Mesodermal cell (in vitro differentiated cells): Measurements from ENCODE around the gene RNH1.

Experiments
- H3K27ac ChIP-seq: 2 replicates; pipeline ENCODE4 v1.7.0; 2013; ENCODE audit warnings: mild to moderate bottlenecking, low read depth, low read length, moderate library complexity; ENCODE audit not compliant: severe bottlenecking
- H3K36me3 ChIP-seq: 2 replicates; pipeline ENCODE4 v1.7.1; 2013; ENCODE audit warnings: mild to moderate bottlenecking, low read length, moderate library complexity; ENCODE audit not compliant: control insufficient read depth, insufficient read depth
- H3K4me1 ChIP-seq: one replicate; pipeline ENCODE4 v1.7.1; 2013; ENCODE audit warnings: mild to moderate bottlenecking, low read length; ENCODE audit not compliant: insufficient read depth, control insufficient read depth, poor library complexity, severe bottlenecking
- H3K4me3 ChIP-seq: 2 replicates; pipeline ENCODE4 v1.7.0; 2013; ENCODE audit warnings: low read length, control low read depth, mild to moderate bottlenecking; ENCODE audit not compliant: insufficient read depth, poor library complexity, severe bottlenecking; ENCODE audit errors: extremely low read depth
- H3K9me3 ChIP-seq: 2 replicates; pipeline ENCODE4 v1.7.1; 2013; ENCODE audit warnings: mild to moderate bottlenecking, low read length, moderate library complexity; ENCODE audit not compliant: control insufficient read depth
- WGBS, 2 experiments: methylation state at CpG; one replicate each; pipeline ENCODE4 v1.1.5; 2013; ENCODE audit warnings: missing lambda C conversion rate in 2 of 2; ENCODE audit not compliant: insufficient coverage in 2 of 2; 5-methylcytosine and 5-hydroxymethylcytosine counted together

Gene RNH1

DNA sequence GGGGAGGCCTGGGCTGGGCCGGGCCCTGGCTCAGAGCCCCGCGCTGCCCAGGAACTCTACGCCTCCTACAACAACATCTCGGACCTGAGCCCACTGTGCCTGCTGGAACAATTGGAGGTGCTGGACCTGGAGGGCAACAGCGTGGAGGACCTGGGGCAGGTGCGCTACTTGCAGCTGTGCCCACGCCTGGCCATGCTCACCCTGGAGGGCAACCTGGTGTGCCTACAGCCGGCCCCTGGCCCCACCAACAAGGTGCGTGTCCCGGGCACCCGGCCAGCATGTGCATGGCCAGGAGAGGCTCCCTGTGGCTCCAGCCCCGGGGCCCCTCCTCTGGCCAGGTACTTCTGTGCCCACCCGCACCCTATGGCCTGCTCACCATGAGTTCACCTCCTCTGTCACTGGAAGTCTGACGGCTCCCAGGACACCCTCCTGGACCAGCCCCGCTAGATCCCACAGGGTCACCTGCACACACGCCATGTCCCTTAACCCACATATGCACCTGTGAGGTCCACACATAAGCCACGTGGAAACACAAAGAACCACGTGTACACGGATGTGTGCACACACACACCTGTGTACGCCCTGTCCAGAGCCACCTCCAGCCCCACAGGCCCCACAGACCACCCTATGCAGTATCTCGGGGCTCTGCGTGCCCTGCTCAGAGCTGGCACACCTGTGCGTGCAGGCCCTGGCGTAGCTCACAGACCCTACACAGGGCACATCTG, 43.1 kb upstream of the RNH1 start:
- WGBS, 2 experiments = 93% methylated on average over 25 of the region's 25 CpGs
- H3K4me1 ChIP-seq = no peaks in the 10 kb centered on the region
- no peaks in the 10 kb centered on the region for H3K9me3 ChIP-seq
- no peak overlapping the region for H3K4me3 ChIP-seq
- H3K36me3 ChIP-seq = no peaks in the 10 kb centered on the region
- no peak overlapping the region for H3K27ac ChIP-seq

DNA sequence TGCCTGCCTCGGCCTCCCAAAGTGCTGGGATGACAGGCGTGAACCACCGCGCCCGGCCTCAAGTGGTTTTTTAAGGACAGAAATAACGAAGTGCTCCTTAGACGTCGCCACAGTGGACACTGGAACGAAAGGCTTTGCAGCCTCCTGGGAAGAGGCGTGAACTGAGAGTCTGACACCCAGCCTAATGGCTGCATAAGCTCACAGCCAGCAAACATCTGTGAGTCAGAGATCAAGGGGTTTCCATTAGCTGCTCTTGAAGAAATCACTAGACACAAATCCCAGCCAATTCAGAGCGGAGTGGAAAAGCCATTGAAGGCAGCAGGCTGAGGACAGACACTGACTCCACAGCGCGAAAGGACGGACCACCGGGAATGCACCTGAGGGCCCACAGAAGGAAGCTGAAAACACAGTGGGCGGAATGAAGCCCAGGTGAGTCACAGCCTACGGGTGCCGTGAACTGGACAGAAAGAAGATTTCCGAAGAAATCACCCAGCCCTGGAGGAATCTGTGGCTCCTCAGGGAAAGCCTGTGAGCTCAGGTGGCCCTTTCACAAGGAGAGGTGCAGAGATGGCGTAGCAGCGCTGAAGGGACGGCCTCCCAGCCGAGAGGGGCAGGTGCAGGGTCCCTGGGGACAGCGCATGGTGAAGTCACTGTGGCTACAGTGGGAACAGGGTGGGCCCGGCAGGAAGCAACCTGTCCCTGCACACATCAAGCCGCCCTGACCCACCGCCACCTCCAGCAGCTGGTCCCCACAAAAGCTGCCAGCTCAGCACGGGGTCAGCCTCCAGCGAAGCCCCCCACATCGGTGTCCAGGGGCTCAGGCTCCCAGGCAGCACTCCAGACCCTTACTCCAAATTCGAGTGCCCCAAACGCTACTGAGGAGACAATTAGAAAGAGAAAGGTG, 41.9 kb upstream of the RNH1 start:
- Histone ChIP-seq H3K9me3 (no peaks in the 10 kb centered on the region), H3K27ac (no peak overlapping the region)
- 88 to 89% methylated on average over 29 to 31 of the region's 32 CpGs for WGBS, 2 experiments

DNA sequence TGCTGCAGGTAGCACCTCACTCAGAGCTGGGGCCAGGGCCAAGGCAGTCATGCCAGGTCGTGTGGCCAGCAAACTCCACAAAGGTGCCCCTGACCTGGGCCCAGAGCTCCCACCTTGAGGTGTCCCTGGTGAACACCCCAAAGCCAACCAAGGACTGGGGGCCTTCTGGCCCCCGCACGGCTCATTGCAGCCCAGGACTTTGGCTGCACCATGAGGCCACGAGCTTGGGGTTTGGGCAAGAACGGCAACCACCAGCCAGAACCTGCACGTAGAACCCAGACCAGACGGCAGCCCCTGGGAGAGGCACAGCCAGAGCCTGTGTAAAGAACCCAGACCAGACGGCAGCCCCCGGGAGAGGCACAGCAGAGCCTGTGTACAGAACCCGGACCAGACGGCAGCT, 38.1 kb upstream of the RNH1 start:
- WGBS, 2 experiments = 84 to 90% methylated on average over 9 to 11 of the region's 11 CpGs
- Histone ChIP-seq H3K9me3 (no peaks in the 10 kb centered on the region), H3K36me3 (no peaks in the 10 kb centered on the region), H3K27ac (no peak overlapping the region), H3K4me1 (no peaks in the 10 kb centered on the region), H3K4me3 (no peak overlapping the region)

More for the DNA sequence above, 41.9 kb upstream of the RNH1 start:
- Histone ChIP-seq H3K4me1 (no peaks in the 10 kb centered on the region), H3K36me3 (no peaks in the 10 kb centered on the region), H3K4me3 (no peak overlapping the region)

DNA sequence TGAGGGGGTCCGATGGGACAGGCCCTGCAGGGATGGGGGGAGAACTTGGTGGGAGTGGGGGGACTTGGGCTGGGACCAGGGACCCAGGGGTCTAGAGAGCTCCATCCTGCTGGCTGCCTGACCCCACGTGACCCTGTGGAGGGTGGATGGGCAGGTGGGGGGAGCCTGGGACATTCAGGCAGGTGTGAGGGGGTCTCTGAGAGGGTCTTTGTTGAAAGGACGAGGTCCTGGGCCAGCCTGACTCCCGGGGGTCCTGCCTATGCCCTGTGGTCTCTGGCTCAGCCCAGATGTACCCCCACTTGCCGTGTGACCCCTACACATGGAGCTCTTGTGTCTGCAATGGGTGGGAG, 37.8 kb upstream of the RNH1 start:
- Histone ChIP-seq H3K9me3 (no peaks in the 10 kb centered on the region), H3K4me3 (no peak overlapping the region), H3K36me3 (no peaks in the 10 kb centered on the region), H3K4me1 (no peaks in the 10 kb centered on the region), H3K27ac (no peak overlapping the region)
- 78 to 97% methylated on average over 4 of the region's 5 CpGs for WGBS, 2 experiments

DNA sequence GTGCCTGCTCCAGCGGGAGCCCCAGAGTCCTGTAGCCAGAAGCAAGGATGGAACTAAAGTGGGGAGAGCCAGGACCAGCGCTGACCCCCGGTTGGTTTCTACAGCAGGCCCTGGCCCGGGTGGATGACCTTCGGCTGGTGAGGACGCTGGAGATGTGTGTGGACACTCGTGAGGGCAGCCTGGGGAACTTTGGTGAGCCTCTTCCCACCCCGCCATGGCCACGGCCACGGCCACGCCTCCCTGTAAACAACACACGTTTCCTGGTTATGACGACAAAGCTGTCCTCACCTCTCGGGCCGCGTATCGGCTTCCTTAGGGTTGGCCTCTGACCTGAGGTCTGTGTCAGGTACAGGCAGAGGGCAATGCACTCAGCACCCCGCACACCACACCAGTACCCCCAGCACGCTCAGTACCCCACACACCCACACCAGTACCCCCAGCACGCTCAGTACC, 34.4 kb upstream of the RNH1 start:
- WGBS, 2 experiments = 95 to 100% methylated on average over 4 to 17 of the region's 20 CpGs

DNA sequence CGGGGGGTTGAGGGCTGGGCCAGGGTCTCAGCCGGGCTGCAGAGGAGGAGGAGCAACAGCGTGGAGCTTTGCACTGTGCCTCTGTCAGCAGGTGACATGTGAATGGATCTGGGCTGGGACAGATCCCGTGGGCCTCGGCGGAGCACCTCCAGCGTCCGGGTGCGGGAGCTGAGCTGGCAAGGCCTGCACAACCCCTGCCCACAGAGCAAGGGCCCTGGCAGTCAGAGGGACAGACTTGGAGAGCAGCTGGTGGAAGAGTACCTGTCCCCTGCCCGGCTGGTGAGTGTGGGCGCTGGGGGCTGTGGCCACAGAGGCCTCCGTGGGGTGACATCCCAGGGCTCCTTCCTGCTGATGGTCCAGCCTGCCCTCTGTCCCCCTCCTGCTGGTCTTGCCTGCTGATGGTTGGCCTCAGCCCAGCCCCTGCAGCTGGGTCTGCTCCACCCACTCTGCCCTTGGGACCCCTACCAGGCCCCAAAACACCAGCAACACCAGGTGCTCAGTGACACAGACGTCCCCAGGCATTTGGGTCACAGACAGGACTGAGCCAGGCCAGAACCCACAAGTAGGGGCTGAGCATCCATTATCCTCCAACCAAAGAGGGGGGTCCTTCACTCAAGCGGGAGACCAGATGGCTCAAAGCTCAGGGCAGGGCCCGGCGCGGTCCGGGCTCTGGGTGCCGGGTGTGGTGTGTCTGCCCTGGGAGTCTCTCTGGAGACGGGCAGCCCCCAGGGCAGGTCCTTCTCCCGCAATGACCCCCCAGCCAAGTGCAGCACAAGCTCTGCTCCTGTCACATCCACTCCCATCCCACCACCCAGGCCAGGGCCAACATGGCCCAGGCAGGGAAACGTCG, 33.8 kb upstream of the RNH1 start:
- Histone ChIP-seq H3K4me1 (peaks cover 5% of the 10 kb centered on the region), H3K27ac (no peak overlapping the region), H3K9me3 (no peaks in the 10 kb centered on the region), H3K36me3 (no peaks in the 10 kb centered on the region), H3K4me3 (no peak overlapping the region)
- 87% methylated on average over 20 of the region's 23 CpGs for WGBS, 2 experiments

More for the DNA sequence above, 34.4 kb upstream of the RNH1 start:
- Histone ChIP-seq H3K4me1 (peaks cover 5% of the 10 kb centered on the region), H3K9me3 (no peaks in the 10 kb centered on the region), H3K4me3 (no peak overlapping the region), H3K27ac (no peak overlapping the region), H3K36me3 (no peaks in the 10 kb centered on the region)

DNA sequence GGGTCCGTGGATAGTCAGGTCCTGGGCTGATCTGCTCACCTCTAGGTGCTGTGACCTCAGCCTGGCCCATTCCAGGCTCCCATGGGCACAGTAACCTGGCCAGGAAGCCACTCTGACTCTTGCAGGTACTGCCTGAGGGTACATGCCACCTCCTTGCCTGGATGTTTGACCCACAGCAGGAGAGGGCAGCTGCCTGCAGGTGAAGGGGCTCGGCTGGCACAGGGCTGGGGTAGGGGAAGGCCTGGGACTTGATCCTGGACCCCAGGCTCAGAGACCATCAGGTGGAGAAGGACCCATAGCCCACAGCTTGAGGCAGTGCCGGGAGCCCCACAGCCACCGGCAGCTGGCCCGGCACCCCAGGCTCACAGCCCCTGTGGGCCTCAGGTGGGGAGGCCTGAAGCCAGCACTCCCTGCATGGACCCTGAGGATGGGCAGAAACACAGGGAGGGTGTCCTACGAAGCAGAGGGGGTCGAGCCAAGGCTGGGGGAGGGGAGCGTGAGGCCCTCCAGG, 33.0 kb upstream of the RNH1 start:
- H3K4me1 ChIP-seq = peaks cover 5% of the 10 kb centered on the region
- H3K9me3 ChIP-seq = no peaks in the 10 kb centered on the region
- no peaks in the 10 kb centered on the region for H3K36me3 ChIP-seq
- no peak overlapping the region for H3K27ac ChIP-seq
- H3K4me3 ChIP-seq = no peak overlapping the region
- 90 to 97% methylated on average over 4 to 7 of the region's 8 CpGs for WGBS, 2 experiments

DNA sequence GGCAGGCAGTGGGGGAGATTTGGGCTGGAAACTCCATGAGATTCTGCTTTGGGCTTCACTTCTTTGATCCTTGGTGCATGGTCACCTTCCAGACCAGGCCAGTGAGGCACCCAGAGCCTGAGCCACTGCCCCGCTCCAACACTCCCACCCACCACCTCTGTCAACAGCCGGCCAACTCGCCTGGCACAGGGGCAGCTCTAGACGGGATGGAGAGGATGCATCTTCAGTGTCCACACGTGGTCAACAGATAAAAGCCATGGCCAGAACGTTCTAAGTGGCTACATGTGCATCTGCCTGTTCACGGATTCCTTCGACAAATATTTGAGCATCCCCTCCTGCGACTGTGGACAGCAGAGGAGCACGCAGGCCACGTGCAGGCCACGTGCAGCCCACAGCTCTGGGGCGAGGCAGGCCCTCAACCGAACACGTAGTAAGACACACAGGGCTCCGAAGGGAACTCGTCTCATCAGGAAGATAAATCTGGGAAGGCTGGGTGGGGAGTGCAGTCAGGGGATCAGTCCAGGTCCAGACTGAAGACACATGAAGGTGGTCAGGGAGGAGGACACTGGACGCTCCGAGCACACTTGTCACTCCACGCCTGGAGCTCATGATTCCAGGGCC, 31.5 kb upstream of the RNH1 start:
- Histone ChIP-seq H3K36me3 (peaks cover 8% of the 10 kb centered on the region), H3K9me3 (no peaks in the 10 kb centered on the region), H3K4me1 (peaks cover 8% of the 10 kb centered on the region), H3K4me3 (no peak overlapping the region), H3K27ac (no peak overlapping the region)
- 91 to 96% methylated on average over 20 of the region's 20 CpGs for WGBS, 2 experiments

DNA sequence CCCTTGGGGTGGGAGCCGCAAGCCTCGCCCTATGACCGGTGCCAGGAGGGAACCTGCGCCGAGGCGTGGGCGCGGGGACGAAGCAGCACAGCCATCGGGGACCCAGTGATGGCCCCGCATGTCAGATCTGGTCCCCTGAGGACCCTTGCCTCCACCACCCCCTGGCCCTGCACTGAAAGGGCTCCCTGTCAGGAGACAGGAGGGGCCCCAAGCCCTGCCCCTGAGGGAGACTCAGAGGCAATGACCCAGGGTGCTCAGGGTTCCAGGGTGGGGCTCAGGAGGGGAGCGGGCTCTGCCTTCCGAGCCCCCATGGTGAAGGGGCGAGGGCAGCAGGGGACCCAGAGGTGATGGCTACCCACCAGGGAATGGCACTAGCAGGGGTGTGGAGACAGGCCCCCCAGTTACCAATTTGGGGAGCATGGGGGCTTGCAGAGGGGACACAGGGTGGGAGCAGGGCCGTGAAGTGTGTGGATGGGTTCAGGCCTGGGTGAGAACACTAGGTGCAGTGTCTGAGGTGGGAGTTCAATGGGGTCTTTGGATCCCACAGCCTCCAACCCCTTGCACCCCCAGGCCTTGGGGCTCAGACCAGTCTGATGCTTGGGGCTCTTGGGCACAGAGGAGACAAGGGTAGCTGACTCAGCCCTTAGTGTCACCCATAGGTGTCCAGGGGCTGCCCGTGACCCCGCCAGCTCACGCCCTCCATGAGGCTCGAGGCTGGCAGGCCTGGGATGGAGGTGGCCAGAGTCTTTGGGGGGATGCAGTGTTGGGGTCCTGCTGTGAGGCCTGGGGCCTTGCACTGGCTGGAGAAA, 30.8 kb upstream of the RNH1 start:
- peak overlapping the region; percentile 66 for H3K4me3 ChIP-seq

More for the DNA sequence above, 30.8 kb upstream of the RNH1 start:
- Histone ChIP-seq H3K27ac (no peak overlapping the region), H3K36me3 (peaks cover 16% of the 10 kb centered on the region), H3K4me1 (peaks cover 8% of the 10 kb centered on the region), H3K9me3 (no peaks in the 10 kb centered on the region)
- 51 to 64% methylated on average over 13 to 19 of the region's 19 CpGs for WGBS, 2 experiments
